Inflammatory macrophage treated with lipopolysaccharide for 1 hour (primary cell): ENCODE measurements around the gene NOTCH1.

Experiments
- DNase-seq, 2 donors: peaks; one replicate each; pipeline ENCODE4 v3.0.0-alpha.2; 2020 to 2022

The NOTCH1 gene

DNA sequence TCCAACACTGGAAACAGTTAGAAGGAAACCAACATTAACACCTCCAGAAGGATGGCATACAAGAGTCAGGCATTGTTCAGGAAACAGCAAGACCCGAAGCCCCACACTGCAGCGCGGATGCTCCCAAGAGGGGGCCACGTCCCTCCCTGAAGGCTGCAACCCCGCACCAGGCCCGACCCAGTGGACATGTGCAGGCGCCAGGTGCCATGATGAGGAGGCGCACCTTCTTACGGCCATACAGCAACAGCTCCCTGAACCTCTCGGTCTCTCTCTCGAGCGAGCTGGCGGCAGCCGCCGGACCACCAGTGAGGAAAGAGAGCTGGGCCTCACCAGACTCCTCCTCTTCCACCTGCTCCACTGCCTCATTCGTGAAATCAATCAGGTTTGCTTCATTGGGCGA, 83.2 kb downstream of the NOTCH1 start:
- DNase-seq, result no peak

DNA sequence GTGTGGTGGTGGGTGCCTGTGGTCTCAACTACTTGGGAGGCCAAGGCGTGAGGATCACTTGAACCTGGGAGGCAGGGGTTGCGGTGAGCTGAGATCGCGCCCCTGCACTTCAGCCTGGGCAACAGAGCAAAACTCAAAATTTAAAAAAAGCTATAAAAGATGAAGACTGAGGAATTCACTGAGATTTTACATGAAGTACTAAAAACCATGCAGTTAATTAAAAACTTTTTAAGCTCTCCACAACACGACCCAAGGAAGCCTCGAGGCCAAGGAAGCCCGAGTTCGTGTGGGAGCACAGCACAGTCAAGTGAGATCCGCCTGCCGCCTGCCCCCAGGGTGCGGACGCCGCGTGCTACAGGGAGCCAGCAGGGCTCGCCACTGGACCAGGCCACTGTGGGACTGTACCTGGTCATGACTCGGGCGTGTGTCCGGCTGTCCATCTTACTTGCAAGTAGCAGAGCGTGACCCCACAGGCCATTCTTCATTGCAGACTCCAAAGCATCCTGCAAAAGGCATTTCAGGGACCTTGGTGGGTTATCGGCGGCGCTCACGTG, 85.0 kb downstream of the NOTCH1 start:
- no peak for DNase-seq

DNA sequence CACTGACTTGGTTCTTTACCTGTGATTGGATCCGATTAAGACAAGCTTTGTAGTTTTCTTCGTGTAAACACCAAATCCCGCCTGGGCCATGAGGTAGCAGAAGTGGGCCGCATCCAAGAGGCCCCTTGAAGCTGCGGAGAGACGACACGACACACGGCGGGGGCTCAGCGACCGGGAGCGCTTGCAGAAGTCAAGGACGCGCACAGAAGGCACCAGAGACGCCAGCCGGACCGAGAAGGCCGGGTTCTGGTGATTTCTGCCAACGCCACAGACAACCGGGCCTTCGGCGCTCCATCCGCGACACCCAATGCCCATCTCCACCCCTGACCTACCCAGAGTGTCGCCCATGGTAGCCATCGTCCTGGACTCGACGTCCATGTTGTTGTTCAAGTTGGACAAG, 86.4 kb downstream of the NOTCH1 start:
- no peak for DNase-seq

DNA sequence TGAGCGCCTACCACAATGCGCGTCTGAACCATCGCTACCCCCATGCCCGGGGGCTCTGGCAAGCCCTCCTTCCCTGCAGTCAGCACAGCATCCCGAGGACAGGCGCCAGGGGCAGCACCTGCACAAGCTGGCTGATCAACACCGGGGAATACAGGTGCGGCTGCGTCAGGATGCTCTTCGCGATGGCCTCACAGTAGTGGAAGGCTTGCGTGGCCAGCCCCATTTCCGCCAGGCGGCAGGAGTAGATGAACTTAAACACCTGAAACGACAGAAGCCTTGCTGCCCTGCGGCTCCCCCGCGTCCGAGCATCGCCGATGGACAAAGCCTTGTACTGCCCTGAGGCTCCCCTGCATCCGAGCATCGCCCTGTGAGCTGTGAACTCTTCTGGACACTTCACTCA, 88.5 kb downstream of the NOTCH1 start:
- DNase-seq, result no peak

DNA sequence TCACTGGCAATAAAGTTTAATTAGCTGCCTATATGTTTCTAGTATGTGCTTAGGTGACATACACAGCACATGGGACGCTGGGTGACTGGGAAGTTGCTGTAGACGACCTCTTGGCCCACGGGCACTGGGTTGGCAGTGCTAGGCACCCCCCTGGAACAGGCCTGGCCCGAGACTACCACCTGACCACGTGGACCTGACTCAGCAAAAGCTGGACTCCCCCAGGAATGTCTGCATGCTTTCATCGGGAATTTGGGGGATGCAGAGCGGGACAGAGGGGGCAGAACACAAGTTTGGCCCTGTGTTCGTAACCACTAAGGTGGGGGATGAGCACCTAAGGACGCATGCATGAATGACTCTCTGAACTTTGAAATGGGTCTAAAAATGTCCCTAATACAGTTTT, 89.6 kb downstream of the NOTCH1 start:
- DNase-seq, result no peak

DNA sequence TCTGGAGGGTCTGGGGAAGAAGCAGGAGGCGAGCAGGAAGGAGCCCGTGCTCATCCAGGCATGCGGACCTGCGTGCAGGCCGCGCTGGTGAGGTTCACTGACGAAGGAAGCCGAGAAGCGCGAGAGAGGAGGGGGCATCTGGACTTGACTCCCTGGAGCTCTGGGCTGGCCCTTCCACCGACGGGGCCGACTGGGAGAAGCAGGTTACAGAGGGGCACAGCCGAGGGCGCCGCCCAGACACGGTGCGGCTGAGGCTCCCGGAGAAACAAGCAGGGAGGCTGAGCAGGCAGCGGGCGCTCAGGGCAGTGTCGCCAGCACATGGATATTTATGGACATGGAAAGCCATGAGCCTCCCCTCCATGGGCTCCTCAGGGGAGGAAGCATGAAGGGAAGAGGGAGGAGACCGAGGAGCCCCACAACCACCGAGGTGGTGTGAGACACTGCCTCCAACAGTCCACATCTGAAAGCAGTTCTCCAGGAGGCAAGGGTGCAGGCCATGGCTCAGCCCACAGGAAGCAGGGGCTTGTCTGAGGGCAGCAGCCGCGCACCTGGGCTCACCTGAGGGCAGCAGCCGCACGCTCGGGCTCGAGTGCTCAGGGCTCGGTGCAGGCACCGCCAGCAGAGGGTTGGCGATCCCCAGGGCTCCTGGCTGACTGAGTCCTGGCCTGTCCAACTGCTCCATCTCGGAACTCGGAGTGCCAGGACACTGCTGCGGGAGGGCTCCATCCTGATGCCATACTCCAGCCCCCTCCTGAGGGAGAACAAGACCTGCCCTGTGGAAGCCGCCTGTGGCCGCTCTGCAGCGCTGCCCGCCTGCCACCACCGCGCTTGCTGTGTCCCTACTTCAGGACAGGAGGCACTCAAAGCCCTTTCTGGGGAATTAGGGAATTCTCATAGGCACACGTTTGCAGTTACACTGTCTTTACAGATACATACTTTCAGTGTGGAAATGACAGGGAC, 90.5 kb downstream of the NOTCH1 start:
- no peak for DNase-seq

DNA sequence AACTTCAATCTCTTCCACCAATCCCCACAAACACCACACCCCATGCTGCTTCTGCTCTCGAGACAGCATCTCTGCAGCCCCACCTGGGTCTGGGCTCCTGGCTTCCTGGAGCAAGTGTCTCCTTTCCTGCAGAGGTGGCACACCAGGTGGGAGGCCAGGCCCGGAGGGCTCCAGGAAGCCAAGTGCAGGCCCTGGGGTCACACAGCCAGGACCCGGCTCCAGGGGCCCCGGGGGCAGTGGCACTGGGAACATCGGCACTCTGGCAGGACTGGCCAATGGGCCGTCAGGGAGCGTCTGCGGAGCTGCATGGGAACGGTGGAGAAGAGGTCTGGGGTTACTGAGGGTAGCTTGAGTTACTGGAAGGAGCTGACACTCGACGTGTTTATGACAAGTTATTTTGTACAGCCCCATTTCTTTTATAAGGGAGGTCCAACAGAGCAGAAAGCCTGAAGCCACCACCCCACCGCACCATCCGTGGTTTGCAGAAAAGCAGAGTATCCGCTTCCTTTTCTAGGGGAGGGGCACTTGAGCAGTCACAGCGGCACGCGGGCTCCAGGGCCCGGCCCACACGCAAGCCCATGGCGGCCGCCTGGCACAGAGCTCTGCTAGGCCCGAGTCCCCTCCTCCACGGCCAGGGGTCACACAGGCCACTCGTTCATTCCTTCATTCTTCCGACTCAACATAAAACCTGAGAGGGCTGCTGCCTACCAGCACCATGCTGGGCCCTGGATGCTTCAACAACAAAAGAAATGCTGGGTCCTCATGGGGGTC, 91.6 kb downstream of the NOTCH1 start:
- DNase-seq, result no peak

DNA sequence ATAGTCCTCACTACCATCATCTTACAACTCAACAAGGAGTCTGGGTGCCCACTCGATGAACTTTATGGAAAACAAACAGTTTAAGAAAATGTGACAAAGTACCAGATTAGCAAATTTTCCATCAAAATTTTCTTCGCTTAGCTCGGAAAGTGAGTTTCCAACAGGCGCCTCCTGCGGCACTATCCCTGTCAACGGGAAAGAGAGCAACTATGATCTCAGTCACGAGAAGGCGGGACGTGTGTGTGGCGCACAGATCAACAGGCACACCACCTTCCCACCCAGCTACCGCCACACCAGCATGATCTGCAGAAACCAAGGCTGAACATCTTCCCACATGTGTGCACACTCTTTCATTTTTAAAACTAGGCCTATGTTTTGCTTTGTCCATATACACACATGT, 92.5 kb downstream of the NOTCH1 start:
- no peak for DNase-seq

DNA sequence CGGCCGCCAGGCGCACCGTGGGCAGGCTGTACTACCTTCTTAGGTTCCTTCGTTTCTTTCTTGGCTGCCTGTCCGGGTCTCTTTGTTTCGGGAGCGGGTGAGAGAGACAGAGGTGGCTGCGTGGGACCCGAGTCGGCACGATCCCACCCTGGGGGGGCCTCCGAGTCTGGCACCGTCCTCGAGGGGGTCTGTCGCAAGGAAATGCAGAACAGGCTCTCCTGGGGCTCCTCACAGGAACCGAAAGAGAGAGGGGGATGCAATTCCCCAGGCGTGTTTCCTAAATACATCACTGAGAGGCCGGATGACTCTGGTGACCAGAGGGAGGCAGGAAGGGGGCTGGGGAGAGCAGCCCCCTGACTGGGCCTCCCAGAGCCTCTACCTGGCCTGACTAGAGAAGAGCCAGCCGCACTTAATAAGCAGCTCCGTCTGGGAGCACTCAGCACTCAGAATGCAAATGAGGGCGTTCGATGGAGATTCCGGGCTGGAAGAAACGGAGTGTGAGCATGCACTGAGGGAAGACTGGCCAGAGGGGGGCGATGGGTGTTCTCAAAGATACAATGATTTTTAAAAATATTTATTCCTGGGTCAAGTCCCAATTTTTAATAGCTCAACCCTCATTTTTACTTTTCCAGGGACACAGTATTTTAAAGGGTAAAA, 94.5 kb downstream of the NOTCH1 start:
- DNase-seq, result no peak

DNA sequence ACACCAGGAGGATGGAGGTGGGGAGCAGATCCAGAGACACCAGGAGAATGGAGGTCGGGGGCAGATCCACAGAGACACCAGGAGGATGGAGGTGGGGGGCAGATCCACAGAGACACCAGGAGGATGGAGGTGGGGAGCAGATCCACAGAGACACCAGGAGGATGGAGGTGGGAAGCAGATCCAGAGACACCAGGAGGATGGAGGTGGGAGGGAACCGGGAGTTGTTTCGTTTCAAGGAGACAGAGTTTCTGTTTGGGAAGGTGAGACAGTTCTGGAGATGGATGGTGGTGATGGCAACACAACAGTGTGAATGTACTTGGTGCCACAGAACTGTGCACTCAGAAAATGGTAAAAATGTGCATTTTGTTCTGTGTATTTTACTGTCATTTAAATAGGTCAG, 97.2 kb downstream of the NOTCH1 start:
- no peak for DNase-seq

DNA sequence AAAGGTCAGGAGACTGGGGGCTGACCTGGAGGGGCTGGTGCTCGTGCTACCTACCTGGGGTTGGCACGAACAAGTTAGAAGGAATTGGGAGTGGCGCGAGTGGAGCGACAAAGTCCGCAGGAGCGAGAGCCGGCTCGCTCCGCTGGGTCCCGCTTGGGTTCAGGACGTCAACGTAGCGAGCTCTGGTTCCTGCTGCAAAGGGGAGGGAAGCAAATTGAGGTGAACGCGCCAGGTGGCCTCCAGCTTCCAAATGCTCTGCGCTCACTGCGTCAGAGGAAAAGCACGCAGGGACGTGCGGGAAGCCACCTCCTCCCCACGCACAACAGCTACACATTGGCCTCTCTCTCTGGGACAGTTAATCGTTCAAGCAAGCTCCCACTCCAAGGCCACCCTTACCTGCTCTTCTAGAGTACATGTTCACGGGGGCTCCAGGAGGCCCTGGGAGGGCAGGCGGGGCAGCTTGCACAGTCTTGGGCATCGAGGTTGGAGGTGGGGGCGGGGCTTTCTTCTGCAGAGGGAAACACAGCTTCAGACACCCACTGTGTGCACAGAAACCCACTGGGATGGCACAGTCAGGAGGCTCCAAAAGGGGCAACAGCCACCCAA, 98.6 kb downstream of the NOTCH1 start:
- DNase-seq, result no peak

DNA sequence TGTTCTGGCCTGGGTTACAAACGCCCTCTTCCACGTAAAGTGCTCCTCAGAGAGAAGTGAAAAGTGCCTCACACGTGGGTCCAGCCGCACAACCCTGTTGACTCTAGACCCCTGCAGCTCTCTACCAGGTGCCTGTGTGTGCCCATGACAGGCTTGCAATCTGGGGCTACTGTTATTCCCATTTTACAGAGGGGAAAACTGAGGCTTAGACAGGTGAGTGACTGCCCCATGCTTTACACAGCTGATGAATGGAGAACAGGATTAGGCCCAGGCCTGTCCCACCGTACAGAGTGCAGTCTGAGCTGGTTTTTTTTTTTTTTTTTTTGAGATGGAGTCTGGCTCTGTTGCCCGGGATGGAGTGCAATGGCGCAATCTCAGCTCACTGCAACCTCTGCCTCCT, 100.0 kb downstream of the NOTCH1 start:
- DNase-seq, result no peak
